ENCODE results near the gene MAN1A1.

Gene MAN1A1

GRCh38 chr6:119264854-119265397, 84.6 kb downstream of the MAN1A1 start:
- no peak for DNase-seq

GRCh38 chr6:119262612-119263011, 86.9 kb downstream of the MAN1A1 start:
- DNase-seq = no peak

- DNase-seq = no peak
Observed at GRCh38 chr6:119261944-119262284, 87.6 kb downstream of the MAN1A1 start.

- no peak for DNase-seq
Observed at GRCh38 chr6:119259027-119259426, 90.5 kb downstream of the MAN1A1 start.

GRCh38 chr6:119257726-119258125, 91.8 kb downstream of the MAN1A1 start:
- DNase-seq = no peak

GRCh38 chr6:119256978-119257462, 92.5 kb downstream of the MAN1A1 start:
- no peak for DNase-seq

GRCh38 chr6:119256392-119256791, 93.2 kb downstream of the MAN1A1 start:
- DNase-seq = no peak

- no peak for DNase-seq
Observed at GRCh38 chr6:119255492-119255891, 94.1 kb downstream of the MAN1A1 start.

- no peak for DNase-seq
Observed at GRCh38 chr6:119250036-119250435, 99.5 kb downstream of the MAN1A1 start.

GRCh38 chr6:119249319-119249718, 100.2 kb downstream of the MAN1A1 start:
- DNase-seq = no peak

GRCh38 chr6:119247504-119247903, 102.1 kb downstream of the MAN1A1 start:
- no peak for DNase-seq

- DNase-seq = peak; percentile 57
Observed at GRCh38 chr6:119243657-119244056, 105.9 kb downstream of the MAN1A1 start.

- no peak for DNase-seq
Observed at GRCh38 chr6:119243037-119243436, 106.5 kb downstream of the MAN1A1 start.

- DNase-seq = no peak
Observed at GRCh38 chr6:119241540-119242309, 107.8 kb downstream of the MAN1A1 start.

GRCh38 chr6:119241111-119241465, 108.5 kb downstream of the MAN1A1 start:
- peak; percentile 47 for DNase-seq

- no peak for DNase-seq
Observed at GRCh38 chr6:119240257-119241110, 109.1 kb downstream of the MAN1A1 start.

GRCh38 chr6:119237177-119237715, 112.3 kb downstream of the MAN1A1 start:
- DNase-seq = no peak

GRCh38 chr6:119234941-119235340, 114.6 kb downstream of the MAN1A1 start:
- DNase-seq = no peak

- no peak for DNase-seq
Observed at GRCh38 chr6:119234457-119234856, 115.1 kb downstream of the MAN1A1 start.

GRCh38 chr6:119233312-119233984, 116.1 kb downstream of the MAN1A1 start:
- DNase-seq = no peak

- DNase-seq = no peak
Observed at GRCh38 chr6:119231394-119231793, 118.2 kb downstream of the MAN1A1 start.

GRCh38 chr6:119230160-119230559, 119.4 kb downstream of the MAN1A1 start:
- no peak for DNase-seq

- no peak for DNase-seq
Observed at GRCh38 chr6:119227377-119227776, 122.2 kb downstream of the MAN1A1 start.
